GM18507 (cell line): ENCODE data around the gene SNUPN.
"Not testable (repeated sequence)": the region's sequence is repeated elsewhere in the genome, so short reads cannot be mapped to it uniquely, and the experiment has no call there.

ENCODE experiments used
- DNase-seq: peaks from one replicate; pipeline ENCODE4 v3.0.0; 2011; ENCODE audit warnings: low read depth; ENCODE audit not compliant: insufficient read length; ENCODE audit errors: extremely low spot score
- FAIRE-seq: peaks from 2 replicates; lab custom pipeline; 2011; peaks lifted over from hg19 to GRCh38; lab: Jason Lieb, UNC

Gene SNUPN

DNA sequence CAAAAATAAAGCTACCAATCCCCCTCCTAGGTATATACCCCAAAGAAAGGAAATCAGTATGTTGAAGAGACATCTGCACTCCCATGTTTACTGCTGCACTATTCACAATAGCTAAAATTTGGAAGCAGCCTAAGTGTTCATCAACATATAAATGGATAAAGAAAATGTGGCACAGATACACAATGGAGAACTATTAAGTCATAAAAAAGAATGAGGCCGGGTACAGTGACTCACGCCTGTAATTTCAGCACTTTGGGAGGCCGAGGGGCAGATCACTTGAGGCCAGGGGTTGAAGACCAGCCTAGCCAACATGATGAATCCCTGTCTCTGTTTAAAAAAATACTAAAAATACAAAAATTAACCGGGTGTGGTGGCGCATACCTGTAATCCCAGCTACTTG lies 36.5 kb downstream of the SNUPN start:
- FAIRE-seq = no peak

DNA sequence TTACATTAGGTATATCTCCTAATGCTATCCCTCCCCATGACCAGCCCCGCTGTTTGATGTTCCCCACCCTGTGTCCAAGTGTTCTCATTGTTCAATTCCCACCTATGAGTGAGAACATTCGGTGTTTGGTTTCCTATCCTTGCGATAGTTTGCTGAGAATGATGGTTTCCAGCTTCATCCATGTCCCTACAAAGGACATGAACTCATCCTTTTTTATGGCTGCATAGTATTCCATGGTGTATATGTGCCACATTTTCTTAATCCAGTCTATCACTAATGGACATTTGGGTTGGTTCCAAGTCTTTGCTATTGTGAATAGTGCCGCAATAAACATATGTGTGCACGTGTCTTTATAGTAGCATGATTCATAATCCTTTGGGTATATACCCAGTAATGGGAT lies 39.1 kb downstream of the SNUPN start:
- not testable (repeated sequence) for DNase-seq, FAIRE-seq

More for the DNA sequence above, 36.5 kb downstream of the SNUPN start:
- no peak for DNase-seq

DNA sequence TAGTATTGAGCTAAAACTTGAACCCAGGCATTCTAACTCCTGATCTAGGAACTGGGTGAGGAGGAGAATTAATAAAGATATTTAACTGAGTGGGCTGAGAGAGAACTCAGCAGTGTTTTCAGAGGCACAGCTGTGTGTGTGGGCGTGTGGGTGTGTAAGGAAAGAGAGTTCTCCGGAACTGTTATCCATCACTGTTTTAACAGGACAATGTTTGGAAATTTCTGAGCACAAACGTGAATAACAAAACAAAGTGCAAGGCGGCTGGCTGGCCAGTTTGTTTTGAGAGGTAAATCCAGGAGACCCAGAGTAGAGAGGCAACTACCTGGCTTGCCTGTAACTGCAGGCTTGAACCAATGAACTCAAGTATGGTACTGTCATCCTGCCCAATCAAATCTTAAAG lies 41.4 kb downstream of the SNUPN start:
- FAIRE-seq (no peak), DNase-seq (no peak)

DNA sequence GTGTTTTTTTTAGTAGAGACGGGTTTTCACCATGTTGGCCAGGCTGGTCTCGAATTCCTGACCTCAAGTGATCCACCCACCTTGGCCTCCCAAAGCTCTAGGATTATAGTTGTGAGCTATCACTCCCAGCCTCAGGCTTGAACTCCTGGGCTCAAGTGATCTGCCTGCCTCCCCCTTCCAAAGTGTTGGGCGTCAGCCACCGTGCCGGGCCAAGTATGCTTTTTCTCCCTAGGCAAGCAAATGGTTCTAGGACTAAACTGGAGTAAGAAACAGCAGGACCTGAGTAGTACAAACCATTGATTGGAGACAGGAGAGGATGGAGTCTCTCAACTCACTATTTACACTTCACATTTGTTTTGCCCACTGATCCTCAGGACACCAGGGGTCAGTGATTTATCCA lies 41.8 kb downstream of the SNUPN start:
- no peak for DNase-seq
- FAIRE-seq = no peak

DNA sequence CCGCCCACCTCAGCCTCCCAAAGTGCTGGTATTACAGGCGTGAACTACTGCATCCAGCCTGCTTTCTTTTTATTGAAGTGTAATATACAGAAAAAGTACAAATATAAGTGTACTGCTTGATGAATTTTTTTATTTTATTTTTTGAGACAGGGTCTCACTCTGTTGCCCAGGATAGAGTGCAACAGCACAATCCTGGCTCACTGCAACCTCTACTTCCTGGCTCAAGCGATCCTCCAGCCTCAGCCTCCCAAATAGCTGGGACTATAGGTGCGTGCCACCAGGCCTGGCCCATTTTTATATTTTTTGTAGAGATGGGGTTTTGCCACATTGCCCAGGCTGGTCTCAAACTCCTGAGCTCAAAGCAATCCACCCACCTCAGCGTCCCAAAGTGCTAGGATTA lies 42.6 kb downstream of the SNUPN start:
- not testable (repeated sequence) for FAIRE-seq, DNase-seq

DNA sequence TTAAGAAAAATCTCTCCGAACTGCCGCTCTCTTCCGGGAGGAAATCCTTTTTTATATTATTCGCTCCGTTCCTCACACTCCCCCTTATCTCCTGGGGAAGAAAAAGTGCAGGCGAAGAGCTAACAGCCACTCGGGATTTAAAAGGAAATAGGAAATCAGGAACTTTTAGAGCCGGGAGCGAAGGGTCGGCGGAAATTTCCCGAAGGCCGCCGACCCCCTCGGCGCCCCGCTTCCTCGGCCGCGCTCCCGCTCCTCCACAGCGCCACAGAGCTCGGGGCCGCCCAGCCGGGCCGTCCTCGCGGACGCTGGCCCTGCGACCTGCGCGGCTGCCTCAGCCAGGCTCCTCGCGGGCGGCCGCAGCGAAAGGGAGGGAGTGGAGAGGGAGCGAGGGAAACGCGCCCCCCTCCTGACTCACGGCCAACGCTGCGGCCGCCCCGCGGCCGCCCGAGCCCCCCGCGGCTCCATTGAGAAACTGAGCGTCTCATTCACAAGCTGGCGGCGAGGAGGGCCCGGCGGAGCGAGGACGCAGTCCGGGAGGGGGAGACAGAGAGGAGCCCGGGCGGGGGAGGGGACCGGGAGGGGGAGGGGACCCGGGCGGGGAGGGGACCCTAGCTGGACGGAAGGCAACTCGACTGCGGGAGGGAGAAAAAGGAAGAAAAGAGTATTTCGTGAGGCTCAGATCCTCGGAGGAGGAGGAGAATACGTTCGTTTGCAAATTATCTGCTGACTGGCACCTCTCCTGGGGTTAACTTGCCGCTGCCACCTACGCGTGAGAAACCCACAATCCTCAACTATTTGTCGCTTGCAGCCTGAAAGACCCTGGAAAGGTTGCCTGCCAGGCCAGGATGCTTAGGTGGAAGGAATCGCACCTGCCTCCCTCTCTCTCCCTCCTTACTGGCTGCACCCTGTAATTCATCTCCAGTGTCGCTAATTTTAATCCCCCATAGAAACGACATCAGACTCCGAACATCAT lies 46.3 kb downstream of the SNUPN start, which contains the start of gene PTPN9:
TSS of gene PTPN9 (minus strand) at position 368 of the 973 bp plus-strand sequence. CDS start 539 bp downstream, outside the sequence.
- DNase-seq (peak; percentile 66), FAIRE-seq (peak; percentile 61)

DNA sequence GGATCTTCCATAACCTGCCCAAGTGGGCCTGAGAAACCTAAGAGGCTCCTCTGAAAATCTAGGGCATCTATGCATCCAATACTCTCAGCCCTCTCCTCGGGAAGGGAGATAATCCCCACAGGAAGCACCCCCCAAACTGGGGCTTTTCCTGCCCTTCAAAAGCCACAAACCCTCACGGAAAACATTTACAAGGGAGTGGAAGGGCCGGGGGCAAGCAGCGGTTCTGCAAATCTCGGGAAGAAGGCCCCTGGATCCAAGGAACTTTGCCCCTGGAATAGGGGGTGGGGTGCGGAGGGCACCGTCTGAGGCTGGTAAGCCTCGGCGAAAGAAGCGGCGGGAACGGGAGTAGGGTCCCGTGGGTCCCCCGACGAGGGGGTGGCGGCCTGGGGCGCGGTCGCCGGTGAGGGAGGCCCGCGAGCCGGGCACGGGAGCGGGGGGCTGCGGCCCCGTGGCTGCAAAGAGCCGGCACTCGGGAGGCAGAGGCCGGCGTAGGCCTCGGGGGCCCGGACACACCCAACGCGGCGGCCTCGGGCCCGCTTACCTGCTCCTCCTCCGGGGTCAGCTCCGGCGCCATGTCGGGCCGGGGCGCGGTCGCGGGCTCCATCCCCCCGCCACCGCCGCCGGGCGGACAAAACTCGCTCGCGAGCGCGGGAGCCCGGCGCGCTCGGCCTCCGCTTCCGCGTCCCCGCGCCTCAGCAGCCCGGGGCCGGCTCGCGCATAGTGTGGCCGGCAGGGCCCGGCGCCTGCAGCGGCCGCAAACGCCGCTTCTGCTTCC lies 47.2 kb downstream of the SNUPN start:
- DNase-seq = no peak
- no peak for FAIRE-seq

DNA sequence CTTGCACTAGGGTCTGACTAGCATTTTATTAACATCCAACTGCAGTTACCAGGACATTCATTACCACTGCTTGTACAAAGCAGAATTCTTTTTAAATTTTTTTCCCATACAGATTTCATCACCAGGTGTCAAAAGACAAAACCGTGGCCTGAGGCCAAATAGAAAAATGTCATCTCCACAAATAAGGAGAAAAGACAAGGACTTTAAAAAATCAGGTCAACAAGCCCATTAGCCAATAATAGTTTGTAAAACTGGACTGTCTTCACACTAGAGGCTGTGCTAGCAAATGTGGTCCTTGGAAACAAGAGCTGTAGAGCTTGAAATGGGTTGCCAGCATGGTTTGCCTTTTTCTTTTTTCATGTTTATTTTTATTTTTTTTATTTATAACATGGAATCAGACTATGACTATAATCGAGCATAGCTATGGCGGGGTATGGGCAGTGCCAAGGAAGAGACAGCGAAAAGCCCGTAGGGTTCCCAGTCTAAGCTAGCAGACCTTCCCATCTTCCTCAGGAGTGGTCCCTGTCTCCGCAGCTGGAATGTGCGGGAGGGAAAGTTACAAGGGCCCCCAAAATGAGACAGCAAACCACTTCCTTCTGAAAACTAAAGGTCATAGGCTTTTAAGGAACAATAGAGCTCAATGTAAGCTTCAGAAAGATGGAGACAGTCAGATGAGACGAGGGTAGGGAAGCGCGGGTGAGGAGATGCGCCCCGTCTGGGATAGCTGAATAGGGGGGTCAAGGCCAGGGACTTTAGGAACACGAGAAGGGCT lies 47.9 kb downstream of the SNUPN start:
- DNase-seq = no peak
- no peak for FAIRE-seq

DNA sequence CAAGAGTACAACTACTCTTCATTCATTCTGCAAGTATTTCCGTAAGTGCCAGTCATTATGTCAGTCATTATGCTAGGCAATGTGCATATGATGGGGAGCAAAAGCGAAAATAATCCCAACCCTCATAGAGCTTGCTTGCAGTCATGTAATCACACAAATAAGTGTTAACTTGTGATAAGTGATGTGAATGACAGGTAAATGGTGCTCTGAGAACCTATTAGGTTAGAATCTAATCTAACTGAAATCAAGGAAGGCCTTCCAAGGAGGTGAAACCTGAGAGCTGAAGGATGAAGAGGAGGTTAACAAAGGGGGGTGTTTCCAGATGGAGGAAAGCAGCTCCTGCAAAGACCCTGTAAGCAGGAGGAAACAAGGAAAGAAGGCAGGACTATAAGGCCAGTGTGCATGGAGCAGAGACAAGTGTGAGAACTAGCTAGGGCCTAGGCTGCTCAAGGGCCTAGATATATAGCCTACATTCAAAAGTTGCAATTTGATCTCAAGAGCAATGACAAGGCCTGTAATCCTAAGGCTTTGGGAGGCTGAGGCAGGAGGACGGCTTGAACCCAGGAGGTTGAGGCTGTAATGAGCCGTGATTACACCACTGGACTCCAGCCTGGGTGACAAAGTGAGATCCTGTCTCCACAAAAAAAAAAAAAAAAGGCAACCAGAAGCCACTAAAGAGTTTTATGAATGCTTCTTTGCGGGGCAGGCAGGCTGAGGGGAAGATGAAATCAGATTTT lies 51.7 kb downstream of the SNUPN start:
- DNase-seq = no peak
- no peak for FAIRE-seq

DNA sequence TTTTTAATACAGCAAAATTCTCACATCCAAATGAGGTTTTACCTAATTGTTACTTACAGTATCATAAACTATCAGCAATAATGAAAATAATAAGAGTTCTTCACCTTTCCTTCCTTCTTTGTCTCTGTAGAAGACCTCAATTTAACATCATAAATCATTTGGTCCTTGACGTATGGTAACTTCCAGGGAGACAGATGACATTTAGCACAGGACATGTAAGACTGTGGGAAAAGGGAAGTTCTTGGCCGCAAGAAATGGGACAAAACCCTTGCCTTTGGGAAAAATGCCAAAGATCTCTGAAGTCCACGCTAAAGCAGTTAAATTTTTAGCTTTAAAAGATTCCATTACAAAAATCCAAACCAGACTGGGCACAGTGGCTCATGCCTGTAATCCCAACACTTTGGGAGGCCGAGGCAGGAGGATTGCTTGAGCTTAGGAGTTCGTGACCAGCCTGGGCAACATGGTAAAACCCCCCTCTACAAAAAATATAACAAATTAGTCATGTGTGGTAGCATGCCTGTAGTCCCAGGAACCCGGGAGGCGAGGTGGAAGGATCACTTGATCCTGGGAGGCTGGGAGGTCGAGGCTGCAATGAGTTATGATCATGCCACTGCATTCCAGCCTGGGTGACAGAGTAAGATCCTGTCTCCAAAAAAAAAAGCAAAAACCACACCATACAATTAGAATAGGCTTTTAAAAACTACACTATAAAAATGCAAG lies 55.2 kb downstream of the SNUPN start:
- FAIRE-seq = no peak

DNA sequence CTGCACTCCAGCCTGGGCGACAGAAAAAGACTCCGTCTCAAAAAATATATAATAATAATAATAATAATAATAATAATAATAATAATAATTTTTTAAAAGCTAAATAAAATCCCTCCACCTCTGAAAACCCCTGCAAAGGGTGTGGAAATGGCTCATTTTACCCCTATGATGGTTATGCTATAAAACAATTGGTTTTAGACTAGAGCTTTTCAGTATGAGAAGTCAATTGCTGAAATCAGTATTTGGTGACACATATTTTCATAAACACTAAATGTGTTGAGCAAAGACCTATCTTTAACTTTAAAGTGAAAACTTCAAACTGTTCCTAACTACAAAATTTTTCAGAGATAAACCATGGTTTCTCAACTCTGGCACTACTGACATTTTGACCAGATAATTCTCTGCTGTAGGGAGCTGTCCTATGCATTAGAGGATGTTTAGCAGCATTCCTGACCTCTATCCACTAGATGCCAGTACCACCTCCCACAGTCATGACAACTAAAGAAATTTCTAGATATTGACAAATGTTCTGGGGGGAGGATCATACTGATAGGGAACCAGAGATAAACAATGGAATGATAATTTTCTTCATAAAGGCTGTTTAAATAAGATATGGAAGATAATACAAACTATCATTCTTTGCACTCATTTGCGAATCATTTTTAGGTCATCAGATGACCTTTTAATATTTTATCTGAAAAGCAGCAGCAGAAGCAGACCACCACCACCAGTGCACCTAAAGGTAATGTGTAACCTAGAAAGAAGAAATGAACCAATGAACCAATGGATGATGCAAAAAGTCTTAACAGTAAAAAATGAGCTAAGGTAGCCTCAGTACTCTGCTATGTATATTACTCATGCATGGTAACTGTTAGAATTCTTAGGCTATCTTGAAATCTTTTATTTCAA lies 60.2 kb downstream of the SNUPN start:
- no peak for DNase-seq
- FAIRE-seq = no peak

More for the DNA sequence above, 55.2 kb downstream of the SNUPN start:
- DNase-seq = no peak

DNA sequence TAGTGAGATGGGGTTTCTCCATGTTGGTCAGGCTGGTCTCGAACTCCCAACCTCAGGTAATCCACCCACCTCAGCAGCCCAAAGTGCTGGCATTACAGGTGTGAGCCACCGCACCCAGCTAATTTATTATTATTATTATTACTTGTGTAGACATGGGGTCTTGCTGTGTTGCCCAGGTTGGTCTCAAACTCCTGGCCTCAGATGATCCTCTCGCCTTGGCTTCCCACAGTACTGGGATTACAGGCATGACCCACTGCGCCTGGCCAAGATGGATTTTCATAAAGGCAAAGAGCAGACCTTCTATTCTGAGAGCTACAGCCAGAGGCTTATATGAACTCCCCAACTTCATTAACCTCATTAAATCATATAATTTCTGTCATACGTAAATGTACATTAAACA lies 63.6 kb downstream of the SNUPN start:
- no peak for DNase-seq
- FAIRE-seq = no peak

DNA sequence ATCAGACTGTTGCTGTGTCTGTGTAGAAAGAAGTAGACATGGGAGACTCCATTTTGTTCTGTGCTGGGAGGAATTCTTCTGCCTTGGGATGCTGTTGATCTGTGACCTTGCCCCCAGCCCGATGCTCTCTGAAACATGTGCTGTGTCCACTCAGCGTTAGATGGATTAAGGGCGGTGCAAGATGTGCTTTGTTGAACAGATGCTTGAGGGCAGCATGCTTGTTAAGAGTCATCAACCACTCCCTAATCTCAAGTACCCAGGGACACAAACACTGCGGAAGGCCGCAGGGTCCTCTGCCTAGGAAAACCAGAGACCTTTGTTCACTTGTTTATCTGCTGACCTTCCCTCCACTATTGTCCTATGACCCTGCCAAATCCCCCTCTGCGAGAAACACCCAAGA lies 66.2 kb downstream of the SNUPN start:
- not testable (repeated sequence) for FAIRE-seq, DNase-seq

DNA sequence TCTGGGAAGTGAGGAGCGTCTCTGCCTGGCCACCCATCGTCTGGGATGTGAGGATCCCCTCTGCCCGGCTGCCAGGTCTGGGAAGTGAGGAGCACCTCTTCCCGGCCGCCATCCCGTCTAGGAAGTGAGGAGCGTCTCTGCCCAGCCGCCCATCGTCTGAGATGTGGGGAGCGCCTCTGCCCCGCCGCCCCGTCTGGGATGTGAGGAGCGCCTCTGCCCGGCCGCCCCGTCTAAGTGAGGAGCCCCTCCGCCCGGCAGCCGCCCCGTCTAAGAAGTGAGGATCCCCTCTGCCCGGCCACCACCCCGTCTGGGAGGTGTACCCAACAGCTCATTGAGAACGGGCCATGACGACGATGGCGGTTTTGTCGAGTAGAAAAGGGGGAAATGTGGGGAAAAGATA lies 66.6 kb downstream of the SNUPN start:
- not testable (repeated sequence) for DNase-seq, FAIRE-seq

DNA sequence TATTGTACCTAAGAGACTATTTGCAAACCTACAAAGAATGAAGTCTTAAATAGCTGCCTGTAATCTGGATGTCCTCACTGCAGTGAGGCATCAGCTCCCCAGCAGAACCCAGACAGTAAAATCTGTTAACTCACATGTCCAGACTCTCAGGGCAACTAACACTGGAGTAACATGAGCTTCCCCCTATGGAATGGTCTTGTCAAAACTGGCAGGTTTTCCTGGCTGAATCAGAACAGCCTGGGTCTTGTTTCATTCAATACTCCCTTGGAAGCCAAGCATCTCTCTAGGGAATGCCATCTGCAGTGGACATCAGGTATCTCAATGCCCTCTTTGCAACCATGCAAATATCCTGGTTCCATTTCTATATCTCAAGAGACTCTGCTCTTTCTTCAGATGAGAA lies 70.8 kb downstream of the SNUPN start:
- DNase-seq (no peak), FAIRE-seq (no peak)

DNA sequence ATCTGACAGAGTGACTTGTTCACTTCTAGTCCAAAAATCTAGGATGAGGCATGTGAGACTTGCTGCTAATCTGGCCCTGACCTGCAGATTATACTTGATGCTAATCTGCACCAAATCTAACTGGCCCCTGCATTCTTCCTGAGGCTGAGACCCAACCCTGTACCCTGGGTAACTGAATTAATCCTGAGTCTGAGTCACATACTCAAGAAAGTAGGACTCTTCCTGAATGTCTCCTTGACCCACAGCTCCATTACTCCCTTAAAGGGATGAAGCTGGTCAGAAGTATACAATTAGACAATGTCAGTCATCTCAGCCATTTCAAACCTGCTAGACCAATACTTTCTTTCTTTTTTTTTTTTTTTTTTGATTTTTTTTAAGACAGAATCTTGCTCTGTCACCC lies 71.9 kb downstream of the SNUPN start:
- DNase-seq (no peak), FAIRE-seq (no peak)

DNA sequence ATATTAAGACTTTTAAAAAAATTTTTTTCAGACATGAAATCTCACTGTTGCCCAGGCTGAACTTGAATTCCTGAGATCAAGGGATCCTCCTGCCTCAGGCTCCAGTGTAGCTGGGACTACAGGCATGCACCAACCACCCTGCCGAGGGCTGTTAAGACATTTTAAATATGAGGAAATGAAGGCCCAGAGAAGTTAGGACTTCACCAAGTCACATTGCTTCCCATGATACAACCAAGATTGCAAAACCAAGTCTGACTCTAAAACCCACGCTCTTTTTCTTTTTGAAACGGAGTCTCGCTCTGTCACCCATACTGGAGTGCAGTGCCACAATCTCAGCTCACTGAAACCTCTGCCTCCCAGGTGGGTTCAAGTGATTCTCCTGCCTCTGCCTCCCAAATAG lies 74.4 kb downstream of the SNUPN start:
- DNase-seq (no peak), FAIRE-seq (no peak)
